ENCODE measurements around the gene PAPPA2.

The PAPPA2 gene

DNA sequence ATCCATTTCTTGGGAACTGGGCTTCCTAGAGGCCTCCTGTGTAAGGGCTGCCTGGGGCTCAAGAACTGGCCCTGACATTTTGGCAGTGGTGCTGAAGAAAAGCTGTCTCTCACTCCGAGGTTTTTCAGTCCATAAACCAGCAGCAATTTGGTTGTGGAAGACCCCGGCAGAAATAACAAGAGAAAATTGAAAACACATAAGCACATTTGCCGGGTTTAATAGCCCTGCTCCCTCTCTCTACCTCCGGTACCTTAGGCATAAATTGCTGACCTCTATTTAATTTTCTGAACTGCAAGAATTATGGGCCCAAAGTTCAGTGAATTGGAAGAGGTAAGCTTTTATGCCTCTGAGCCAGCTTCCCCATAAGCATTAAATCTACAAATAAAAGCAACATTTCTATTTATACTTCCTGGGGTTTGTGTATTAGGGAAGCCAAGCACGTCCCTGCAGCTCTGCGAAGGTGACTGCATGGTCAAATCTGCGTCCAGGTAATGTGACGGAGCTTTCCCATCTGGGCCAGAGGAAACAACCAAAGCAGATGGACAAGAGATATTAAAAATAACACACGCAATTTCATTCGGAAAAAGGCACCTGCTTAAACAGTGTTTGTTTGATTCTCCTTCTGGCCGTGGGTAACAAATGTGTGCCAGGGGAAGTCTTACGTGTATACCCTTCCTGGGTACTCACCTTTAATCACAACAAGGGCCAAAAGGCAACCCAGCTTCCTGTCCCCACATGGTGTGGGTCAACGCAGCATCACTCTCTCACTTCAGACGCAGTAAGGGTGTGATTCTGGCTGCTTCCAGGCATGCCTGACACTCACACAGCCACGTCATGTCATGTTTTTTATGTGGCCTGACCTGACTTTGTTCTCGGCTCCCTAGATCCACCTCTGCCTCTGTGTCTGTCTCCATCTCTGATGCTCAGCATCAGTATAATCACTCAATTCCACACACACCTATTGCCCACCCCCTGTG is 69.2 kb downstream of the PAPPA2 start:
- TF ChIP-seq, protein P1, sequence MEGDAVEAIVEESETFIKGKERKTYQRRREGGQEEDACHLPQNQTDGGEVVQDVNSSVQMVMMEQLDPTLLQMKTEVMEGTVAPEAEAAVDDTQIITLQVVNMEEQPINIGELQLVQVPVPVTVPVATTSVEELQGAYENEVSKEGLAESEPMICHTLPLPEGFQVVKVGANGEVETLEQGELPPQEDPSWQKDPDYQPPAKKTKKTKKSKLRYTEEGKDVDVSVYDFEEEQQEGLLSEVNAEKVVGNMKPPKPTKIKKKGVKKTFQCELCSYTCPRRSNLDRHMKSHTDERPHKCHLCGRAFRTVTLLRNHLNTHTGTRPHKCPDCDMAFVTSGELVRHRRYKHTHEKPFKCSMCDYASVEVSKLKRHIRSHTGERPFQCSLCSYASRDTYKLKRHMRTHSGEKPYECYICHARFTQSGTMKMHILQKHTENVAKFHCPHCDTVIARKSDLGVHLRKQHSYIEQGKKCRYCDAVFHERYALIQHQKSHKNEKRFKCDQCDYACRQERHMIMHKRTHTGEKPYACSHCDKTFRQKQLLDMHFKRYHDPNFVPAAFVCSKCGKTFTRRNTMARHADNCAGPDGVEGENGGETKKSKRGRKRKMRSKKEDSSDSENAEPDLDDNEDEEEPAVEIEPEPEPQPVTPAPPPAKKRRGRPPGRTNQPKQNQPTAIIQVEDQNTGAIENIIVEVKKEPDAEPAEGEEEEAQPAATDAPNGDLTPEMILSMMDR (IDR thresholded peaks at IDR 0.05; ENCODE audit: insufficient read depth, low read length, missing control alignments), result no peak
- no peak overlapping the region for H3K4me3 ChIP-seq (ENCODE audit: low read depth, low read length)
- ChIA-PET POLR2A (no interaction called here), CTCF (no interaction called here)
- DNase-seq (ENCODE audit: low read depth, low spot score), result no peak

DNA sequence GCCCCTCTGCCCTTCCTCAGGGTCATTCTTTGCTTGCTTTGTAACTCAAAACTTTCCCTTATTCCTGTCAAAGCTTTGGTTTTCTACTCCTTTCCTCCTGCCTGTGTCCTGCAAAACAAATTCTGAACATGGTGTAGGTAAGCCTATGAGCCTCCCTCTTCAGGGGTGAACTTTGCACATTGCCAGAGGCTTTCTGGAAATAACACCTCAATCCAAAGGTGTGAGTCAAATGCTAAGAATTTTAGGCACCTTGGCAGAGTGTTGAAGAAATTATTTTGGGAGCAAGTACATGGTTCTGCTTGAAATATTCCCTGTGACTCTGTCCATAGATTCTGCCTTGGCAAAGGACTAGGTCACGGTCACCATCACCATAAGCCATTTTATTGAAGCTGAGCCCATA is 70.0 kb downstream of the PAPPA2 start:
- POLR2A ChIA-PET, result no interaction called here
- no peak for DNase-seq (ENCODE audit: low read depth, low spot score)
- H3K4me3 ChIP-seq (ENCODE audit: low read depth, low read length), result no peak overlapping the region
- TF ChIP-seq, protein P1 (IDR thresholded peaks at IDR 0.05; ENCODE audit: insufficient read depth, low read length, missing control alignments), result no peak
- CTCF ChIA-PET, result interaction anchor here (1.0 to 1.4 kb wide), 2 partner anchors 12 to 26 kb away, joined by 4 to 7 read pairs; no protein-coding TSS in a partner anchor

DNA sequence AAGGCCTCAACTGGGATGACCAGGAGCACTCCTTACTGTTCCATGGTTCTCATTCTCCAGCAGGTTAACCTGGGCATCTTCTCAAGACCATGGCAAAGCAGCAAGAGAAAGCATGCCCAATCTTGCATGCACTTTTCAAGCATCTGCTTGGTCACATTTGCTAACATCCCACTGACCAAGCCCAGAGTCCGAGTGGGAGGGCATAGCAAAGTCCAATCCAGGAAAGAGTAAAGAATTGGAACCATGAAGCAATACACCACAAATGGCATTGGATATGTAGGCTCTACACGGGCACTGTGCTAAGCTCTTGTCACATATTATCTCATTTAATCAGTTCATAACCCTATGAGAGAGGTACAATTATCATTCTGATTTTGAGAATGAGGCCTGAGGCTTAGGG is 73.6 kb downstream of the PAPPA2 start:
- ChIA-PET POLR2A (no interaction called here), CTCF (no interaction called here)
- no peak for DNase-seq (ENCODE audit: low read depth, low spot score)
- TF ChIP-seq, protein P1 (IDR thresholded peaks at IDR 0.05; ENCODE audit: insufficient read depth, low read length, missing control alignments), result no peak
- no peak overlapping the region for H3K4me3 ChIP-seq (ENCODE audit: low read depth, low read length)

DNA sequence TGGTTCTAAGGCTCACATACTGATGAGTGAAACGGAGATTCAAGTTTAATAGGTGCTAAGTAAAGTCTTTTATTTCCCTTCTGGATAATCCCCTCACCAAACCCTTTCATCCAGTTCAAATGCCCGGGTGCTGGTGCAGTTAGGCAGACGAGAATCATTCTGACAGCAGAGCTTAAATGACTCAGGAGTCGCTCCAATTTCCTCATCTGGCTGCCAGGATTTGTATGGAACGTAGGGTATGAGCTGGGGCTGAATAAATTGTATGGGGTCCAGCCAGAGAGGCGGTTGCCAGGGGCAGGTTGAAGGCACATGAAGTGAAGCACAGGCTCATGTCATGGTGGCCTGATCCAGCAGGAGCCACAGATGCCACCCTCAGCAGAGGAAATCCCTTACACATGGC is 76.0 kb downstream of the PAPPA2 start:
- H3K4me3 ChIP-seq (ENCODE audit: low read depth, low read length), result no peak overlapping the region
- TF ChIP-seq, protein P1 (IDR thresholded peaks at IDR 0.05; ENCODE audit: insufficient read depth, low read length, missing control alignments), result no peak
- DNase-seq (ENCODE audit: low read depth, low spot score), result no peak
- POLR2A ChIA-PET, result no interaction called here
- CTCF ChIA-PET, result no interaction called here

DNA sequence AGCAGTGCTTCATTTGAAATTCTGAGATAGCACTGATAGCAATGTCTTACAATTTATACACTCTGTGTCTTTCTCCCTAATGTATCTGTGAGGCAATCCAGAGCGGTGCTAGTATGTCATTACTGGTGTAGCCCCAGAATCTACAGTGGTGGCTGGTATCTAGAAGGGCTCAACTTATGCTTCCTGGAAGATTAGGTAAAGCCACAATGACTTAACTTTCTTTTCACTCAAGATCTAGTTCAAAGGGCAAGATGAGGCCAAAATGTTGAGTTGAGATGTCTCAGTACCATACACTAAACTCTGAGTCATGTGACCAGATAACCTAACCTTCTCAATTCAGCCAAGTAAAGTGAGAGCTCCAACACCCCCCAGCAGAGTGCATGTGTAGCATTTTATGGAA is 77.5 kb downstream of the PAPPA2 start:
- ChIA-PET POLR2A (no interaction called here), CTCF (no interaction called here)
- no peak for DNase-seq (ENCODE audit: low read depth, low spot score)
- no peak overlapping the region for H3K4me3 ChIP-seq (ENCODE audit: low read depth, low read length)
- TF ChIP-seq, protein P1 (IDR thresholded peaks at IDR 0.05; ENCODE audit: insufficient read depth, low read length, missing control alignments), result no peak

DNA sequence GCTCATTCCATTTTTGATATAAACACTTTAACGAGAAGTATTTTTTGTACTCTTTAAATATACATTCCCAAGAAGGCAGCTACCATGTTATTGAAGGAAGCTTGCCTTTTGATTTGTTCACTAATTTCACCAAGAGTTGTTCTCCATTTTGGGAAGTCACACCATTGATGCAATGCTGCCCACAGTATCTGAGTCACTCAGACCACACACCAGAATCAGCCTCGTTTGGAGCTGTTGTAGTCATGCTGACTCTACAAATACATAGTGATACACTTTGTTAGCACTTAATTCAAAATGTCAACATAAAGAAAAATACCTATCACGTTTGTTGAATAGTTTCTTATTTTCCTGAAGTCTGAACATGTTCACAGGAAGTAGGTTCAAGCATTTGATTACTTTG is 78.7 kb downstream of the PAPPA2 start:
- ChIA-PET POLR2A (no interaction called here), CTCF (no interaction called here)
- TF ChIP-seq, protein P1 (IDR thresholded peaks at IDR 0.05; ENCODE audit: insufficient read depth, low read length, missing control alignments), result no peak
- DNase-seq (ENCODE audit: low read depth, low spot score), result no peak
- no peak overlapping the region for H3K4me3 ChIP-seq (ENCODE audit: low read depth, low read length)

Measured in AG04449 (cell line).